Measurements from ENCODE around the gene PDX1.

PDX1 gene

DNA sequence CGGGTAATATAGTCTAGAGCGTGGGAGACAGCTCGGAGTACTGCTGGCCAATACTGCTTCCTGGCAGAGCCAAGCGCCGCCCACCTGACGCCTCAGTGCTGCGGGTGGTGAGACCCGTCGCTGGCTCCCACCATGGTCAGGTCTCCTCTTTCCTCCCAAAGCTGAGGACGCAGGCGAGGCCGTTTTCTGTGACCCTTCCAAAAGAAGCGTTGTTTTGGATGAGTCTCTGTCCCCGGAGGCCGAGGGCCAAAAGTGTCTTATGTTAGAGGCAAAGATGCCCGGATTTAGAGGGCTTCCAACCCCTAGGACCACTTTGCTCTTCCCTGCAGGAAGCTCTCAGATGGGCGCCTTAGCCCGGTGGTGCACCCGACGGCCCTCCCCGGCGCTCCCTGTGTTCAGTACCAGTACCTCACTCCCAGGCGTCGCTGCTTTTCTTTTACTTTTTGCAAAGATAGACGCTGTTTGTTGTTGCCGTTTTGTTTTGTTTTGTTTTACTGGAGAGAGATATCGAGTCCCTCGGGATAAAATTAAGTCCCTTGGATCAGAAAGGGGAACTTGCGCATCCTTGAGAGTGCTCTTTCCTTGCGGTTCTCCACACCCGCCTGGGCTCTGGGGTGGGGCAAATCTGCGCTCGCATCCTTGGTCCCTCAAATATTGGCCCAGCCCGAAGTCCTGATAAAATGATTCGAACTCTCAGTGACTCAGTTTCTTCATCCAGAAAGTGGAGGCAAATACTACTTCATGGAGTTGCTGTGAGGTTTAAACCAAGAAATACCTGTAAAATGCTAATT is 7.0 kb downstream of the PDX1 start:
- no peak for TF ChIP-seq POLR2A (IDR thresholded peaks at IDR 0.05; ENCODE audit: low read depth, low read length)
- no peak for FAIRE-seq
- DNase-seq (ENCODE audit: insufficient read length, low spot score), result no peak

DNA sequence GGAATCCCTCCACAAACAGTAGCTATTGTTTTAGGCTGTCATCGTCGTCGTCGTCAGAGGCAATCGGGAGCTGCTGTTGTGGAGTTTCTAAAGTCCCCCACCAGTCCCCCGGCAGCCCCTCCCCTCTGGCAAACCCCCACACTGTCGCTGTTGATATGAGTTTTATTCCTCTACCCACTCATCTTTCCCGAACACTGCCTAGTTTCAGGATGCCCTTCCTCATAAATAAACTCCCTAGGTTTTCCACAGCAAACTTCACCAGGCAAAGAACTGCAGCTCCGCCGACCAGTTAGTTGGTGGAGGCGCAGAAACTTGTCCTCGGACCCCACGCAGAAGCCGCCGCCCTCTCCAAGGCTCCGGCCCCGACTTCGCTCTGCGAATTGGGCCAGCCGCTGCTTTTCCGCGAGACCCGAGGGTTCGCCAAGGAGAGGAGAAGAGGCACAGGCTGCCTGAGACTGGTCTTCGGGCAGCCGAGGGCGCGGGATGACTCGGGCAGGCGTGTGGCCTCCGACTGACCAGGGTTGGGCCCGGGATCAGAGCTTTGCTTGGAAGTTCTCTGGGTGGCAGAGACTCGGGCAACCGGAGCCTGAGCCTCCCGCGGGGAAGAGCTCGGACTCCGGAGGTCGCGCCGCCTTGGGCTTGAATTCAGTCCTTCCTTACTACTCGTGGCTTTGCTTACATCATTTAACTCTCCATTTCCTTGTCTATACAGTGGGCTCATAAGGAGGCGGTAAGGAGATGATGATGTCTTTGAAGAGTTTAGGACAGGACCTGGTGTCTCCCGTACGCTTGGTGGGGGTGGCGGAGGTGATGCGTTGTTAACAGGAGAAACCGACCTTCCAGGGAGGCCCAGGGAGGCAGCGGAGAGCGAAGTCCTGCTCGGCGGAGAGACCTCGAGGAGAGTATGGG is 7.9 kb downstream of the PDX1 start:
- no peak for DNase-seq (ENCODE audit: insufficient read length, low spot score)

DNA sequence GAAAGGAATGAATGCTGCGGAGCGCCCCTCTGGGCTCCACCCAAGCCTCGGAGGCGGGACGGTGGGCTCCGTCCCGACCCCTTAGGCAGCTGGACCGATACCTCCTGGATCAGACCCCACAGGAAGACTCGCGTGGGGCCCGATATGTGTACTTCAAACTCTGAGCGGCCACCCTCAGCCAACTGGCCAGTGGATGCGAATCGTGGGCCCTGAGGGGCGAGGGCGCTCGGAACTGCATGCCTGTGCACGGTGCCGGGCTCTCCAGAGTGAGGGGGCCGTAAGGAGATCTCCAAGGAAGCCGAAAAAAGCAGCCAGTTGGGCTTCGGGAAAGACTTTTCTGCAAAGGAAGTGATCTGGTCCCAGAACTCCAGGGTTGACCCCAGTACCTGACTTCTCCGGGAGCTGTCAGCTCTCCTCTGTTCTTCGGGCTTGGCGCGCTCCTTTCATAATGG is 8.6 kb downstream of the PDX1 start:
- no peak for TF ChIP-seq POLR2A (IDR thresholded peaks at IDR 0.05; ENCODE audit: low read depth, low read length)
- FAIRE-seq (no peak), DNase-seq (ENCODE audit: insufficient read length, low spot score) (no peak)

More for the DNA sequence above, 7.9 kb downstream of the PDX1 start:
- no peak for TF ChIP-seq POLR2A (IDR thresholded peaks at IDR 0.05; ENCODE audit: low read depth, low read length)
- FAIRE-seq, result no peak

DNA sequence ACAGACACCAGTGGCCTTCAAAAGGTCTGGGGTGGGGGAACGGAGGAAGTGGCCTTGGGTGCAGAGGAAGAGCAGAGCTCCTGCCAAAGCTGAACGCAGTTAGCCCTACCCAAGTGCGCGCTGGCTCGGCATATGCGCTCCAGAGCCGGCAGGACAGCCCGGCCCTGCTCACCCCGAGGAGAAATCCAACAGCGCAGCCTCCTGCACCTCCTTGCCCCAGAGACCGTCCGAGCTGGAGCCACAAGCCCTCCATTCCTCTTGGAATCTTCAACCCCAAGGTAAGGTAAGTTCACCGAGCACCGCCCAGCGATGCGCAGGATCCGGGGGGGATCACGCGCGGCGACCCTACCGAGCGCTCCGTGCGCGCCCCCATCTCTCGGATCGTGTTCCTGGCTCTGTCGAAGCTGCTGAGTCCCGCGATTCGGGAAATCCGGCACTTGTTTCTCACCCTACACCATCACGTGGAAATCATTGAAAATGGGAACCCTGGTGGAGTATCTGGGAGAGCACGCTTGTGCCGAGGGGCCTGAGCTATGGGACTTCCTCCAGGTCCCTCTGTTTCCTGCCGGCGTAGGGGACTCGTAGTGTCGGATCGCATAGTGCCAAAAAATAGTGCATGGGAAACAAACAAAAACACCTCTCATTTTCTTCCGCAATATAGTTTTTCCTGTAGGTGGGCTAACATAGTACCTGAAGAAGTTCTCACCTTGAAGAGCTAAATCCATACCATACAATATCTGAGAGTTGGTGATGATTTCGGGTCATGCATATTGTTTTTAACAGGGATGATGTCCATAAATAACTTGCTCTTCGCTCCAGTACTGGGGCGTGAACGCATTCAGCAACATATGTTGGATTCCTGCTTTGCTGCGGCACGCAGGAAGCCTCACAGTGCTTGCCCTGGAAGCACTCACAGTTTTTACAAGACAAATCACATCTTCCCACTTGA is 9.3 kb downstream of the PDX1 start:
- no peak for DNase-seq (ENCODE audit: insufficient read length, low spot score)
- no peak for FAIRE-seq
- no peak for TF ChIP-seq POLR2A (IDR thresholded peaks at IDR 0.05; ENCODE audit: low read depth, low read length)

GRCh38 chr13:27929868-27930267 is 10.1 kb downstream of the PDX1 start:
- DNase-seq (ENCODE audit: insufficient read length, low spot score) (no peak), FAIRE-seq (no peak)
- no peak for TF ChIP-seq POLR2A (IDR thresholded peaks at IDR 0.05; ENCODE audit: low read depth, low read length)

DNA sequence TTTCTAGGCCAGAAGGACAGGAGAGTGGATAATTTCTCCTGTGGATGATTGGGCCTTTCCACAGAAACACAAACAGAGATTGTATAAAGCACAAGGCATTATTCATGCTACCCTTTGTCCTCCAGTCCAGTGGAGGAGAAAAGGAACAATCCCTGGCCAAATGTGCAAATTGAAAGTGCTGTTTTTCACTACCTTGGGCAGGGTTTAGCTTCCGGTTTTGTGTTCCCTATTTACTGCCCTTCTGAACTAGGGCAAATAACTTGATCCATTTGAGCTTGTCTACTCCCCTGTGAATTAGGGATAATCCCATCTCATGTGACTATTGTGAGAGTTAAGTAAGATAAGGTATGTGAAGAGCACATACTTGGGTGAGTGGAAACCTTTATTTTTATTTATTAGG is 13.3 kb downstream of the PDX1 start:
- no peak for FAIRE-seq

GRCh38 chr13:27933580-27934328 is 14.0 kb downstream of the PDX1 start:
- DNase-seq (ENCODE audit: insufficient read length, low spot score) (no peak), FAIRE-seq (no peak)
- TF ChIP-seq POLR2A (IDR thresholded peaks at IDR 0.05; ENCODE audit: low read depth, low read length), result no peak

More for the DNA sequence above, 13.3 kb downstream of the PDX1 start:
- TF ChIP-seq POLR2A (IDR thresholded peaks at IDR 0.05; ENCODE audit: low read depth, low read length), result no peak
- DNase-seq (ENCODE audit: insufficient read length, low spot score), result no peak

DNA sequence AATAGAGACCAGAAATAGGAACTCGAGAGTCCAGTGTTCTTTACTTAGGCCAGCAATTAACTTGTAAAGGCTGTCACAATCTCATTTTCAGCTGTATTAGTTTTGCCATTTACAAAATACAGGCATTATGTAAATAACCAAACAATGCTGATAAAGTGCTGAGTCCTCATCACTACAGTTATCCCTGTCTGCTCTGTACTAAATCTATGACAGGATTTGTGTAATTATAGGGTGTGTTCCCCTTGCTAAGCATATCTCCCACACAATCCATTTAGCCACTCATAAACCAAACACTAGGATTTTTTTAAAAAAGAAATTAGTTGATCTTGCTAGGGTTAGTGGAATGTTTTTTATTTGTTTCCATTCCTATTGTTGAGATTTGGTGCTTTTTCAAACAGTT is 23.2 kb downstream of the PDX1 start:
- TF ChIP-seq POLR2A (IDR thresholded peaks at IDR 0.05; ENCODE audit: low read depth, low read length), result no peak
- FAIRE-seq, result no peak
- no peak for DNase-seq (ENCODE audit: insufficient read length, low spot score)

GRCh38 chr13:27952876-27953675 is 33.3 kb downstream of the PDX1 start:
- FAIRE-seq, result no peak
- DNase-seq (ENCODE audit: insufficient read length, low spot score), result no peak

DNA sequence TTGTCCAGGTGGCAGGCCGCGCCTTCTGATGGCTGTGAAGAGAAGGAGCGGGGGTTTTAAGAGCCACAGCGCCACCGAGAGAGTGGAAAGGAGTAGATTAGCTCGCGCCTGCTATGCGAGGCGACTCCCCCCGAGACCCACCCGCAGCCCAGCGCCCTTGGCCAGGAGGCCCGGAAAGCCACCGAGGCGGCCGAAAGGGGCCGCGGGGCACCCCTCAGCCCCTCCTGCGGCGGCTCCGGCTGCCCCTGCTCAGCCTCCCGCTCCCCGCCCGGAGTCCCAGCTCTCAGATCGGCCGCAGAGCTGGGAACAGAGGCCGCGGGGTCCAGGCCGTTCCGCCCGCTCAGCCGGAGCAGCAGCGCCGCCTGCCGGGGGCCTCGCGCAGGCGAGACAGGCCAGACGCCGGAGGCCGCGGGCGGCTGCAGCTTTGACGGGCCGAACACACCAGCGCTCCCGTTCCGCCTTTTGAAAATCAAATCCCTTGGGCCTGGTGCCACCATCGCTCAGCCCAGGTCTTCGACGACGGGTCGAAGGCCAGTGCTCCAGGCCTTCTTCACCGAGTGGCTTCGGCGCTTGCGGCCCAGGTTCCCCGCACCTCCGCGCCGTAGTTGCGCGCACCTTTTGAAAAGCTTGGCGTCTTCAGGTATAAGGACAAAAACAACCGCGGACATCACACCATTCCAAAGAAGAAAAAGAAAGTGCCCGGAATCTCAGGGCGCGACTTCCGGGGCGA is 34.0 kb downstream of the PDX1 start:
- FAIRE-seq, result no peak
- peak; percentile 25 for DNase-seq (ENCODE audit: insufficient read length, low spot score)
- TF ChIP-seq POLR2A (IDR thresholded peaks at IDR 0.05; ENCODE audit: low read depth, low read length), result no peak

More at GRCh38 chr13:27952876-27953675, 33.3 kb downstream of the PDX1 start:
- no peak for TF ChIP-seq POLR2A (IDR thresholded peaks at IDR 0.05; ENCODE audit: low read depth, low read length)

DNA sequence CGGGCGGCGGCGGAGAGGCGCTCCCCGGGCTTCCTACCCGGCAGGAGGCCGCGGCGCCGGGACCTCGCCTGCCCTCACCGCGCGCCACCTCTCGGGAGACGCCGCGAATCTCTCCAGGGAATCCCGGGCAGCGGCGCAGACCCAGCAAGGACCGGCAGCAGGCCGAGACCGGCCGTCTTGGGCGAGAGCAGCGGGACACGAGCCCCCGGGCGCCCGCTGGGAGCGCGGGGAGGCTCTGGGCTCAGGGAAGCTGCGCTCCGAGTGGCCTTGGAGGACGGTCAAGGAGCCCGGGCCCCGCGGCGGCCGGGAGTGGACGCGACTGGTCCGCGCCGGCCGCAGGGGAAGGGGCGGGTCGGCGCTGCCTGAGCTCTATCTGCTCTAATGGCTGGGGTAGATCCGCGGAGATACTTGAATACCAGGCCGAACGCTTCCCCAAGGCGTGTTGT is 34.6 kb downstream of the PDX1 start:
- FAIRE-seq (no peak), DNase-seq (ENCODE audit: insufficient read length, low spot score) (no peak)
- no peak for TF ChIP-seq POLR2A (IDR thresholded peaks at IDR 0.05; ENCODE audit: low read depth, low read length)
